H9 (cell line): ENCODE measurements around the gene SEC22C. TPM values are rescaled to one million over a fixed set of nuclear protein-coding genes. Genes with fewer than 3 reads are reported as not detected.

Experiments used
- DNase-seq: peaks from one replicate; pipeline ENCODE4 v3.0.0-alpha.2; 2017
- H2AFZ ChIP-seq: one replicate; pipeline ENCODE4 v1.6.1; 2013; ENCODE audit warnings: mild to moderate bottlenecking, low read length, control low read depth, moderate library complexity
- H2AK5ac ChIP-seq: 2 replicates; pipeline ENCODE4 v1.6.1; 2013; ENCODE audit warnings: low read length, control low read depth, mixed read lengths; ENCODE audit not compliant: insufficient read length
- H2BK120ac ChIP-seq: one replicate; pipeline ENCODE4 v1.6.1; 2013; ENCODE audit warnings: low read depth, mild to moderate bottlenecking, low read length, control low read depth, inconsistent platforms; ENCODE audit not compliant: poor library complexity, severe bottlenecking
- H2BK12ac ChIP-seq: 2 replicates; pipeline ENCODE4 v1.6.1; 2013; ENCODE audit warnings: low read length, control low read depth, mixed read lengths, low read depth; ENCODE audit not compliant: insufficient read length
- H2BK15ac ChIP-seq: 2 replicates; pipeline ENCODE4 v1.6.1; 2013; ENCODE audit warnings: low read depth, low read length, control low read depth
- H2BK20ac ChIP-seq: one replicate; pipeline ENCODE4 v1.6.1; 2013; ENCODE audit warnings: low read depth, mild to moderate bottlenecking, low read length, control low read depth, inconsistent platforms; ENCODE audit not compliant: poor library complexity, severe bottlenecking
- H2BK5ac ChIP-seq: 2 replicates; pipeline ENCODE4 v1.6.1; 2013; ENCODE audit warnings: low read length, control low read depth, mixed read lengths; ENCODE audit not compliant: insufficient read length
- H3K14ac ChIP-seq: 2 replicates; pipeline ENCODE4 v1.6.1; 2013; ENCODE audit warnings: low read length, control low read depth; ENCODE audit not compliant: insufficient read depth
- H3K18ac ChIP-seq: 2 replicates; pipeline ENCODE4 v1.6.1; 2013; ENCODE audit warnings: low read depth, mild to moderate bottlenecking, mixed read lengths, low read length, control low read depth; ENCODE audit not compliant: insufficient read length
- H3K23ac ChIP-seq: 2 replicates; pipeline ENCODE4 v1.6.1; 2013; ENCODE audit warnings: low read length, control low read depth, mixed read lengths, low read depth; ENCODE audit not compliant: insufficient read length
- H3K23me2 ChIP-seq: 2 replicates; pipeline ENCODE4 v1.6.1; 2013; ENCODE audit warnings: low read depth, mild to moderate bottlenecking, mixed read lengths, low read length, control low read depth; ENCODE audit not compliant: insufficient read length, poor library complexity, severe bottlenecking
- H3K27ac ChIP-seq: 2 replicates; pipeline ENCODE4 v1.5.1; 2013; ENCODE audit warnings: low read length, control low read depth, mixed read lengths, low read depth; ENCODE audit not compliant: insufficient read length
- H3K27me3 ChIP-seq: 2 replicates; pipeline ENCODE4 v1.6.1; 2013; ENCODE audit warnings: low read length, control low read depth, inconsistent platforms; ENCODE audit not compliant: insufficient read depth
- H3K4ac ChIP-seq: 2 replicates; pipeline ENCODE4 v1.6.1; 2013; ENCODE audit warnings: low read depth, mild to moderate bottlenecking, control low read depth, inconsistent platforms, low read length, moderate library complexity
- H3K4me1 ChIP-seq: 2 replicates; pipeline ENCODE4 v1.6.1; 2013; ENCODE audit warnings: low read length, control low read depth, inconsistent platforms; ENCODE audit not compliant: insufficient read depth
- H3K4me2 ChIP-seq: 2 replicates; pipeline ENCODE4 v1.6.1; 2013; ENCODE audit warnings: low read length, control low read depth, mixed read lengths; ENCODE audit not compliant: insufficient read length, insufficient read depth
- H3K56ac ChIP-seq: 2 replicates; pipeline ENCODE4 v1.6.1; 2013; ENCODE audit warnings: low read depth, mild to moderate bottlenecking, mixed read lengths, low read length, control low read depth; ENCODE audit not compliant: insufficient read length
- H3K79me1 ChIP-seq: 2 replicates; pipeline ENCODE4 v1.6.1; 2013; ENCODE audit warnings: low read depth, mild to moderate bottlenecking, moderate library complexity, low read length, control low read depth, inconsistent platforms; ENCODE audit not compliant: insufficient read depth, poor library complexity, severe bottlenecking
- H3K79me2 ChIP-seq: 2 replicates; pipeline ENCODE4 v1.6.1; 2013; ENCODE audit warnings: low read length, control low read depth, inconsistent platforms; ENCODE audit not compliant: insufficient read depth
- H3K9ac ChIP-seq: 2 replicates; pipeline ENCODE4 v1.6.1; 2013; ENCODE audit warnings: low read length, control low read depth, mixed read lengths; ENCODE audit not compliant: insufficient read length; ENCODE audit errors: extremely low read depth
- H3K9me3 ChIP-seq: one replicate; pipeline ENCODE4 v1.6.1; 2013; ENCODE audit warnings: low read depth, low read length, inconsistent platforms; ENCODE audit not compliant: control insufficient read depth
- H3T11ph ChIP-seq: one replicate; pipeline ENCODE4 v1.6.1; 2013; ENCODE audit warnings: mild to moderate bottlenecking, low read length, control low read depth, inconsistent platforms
- H4K20me1 ChIP-seq: one replicate; pipeline ENCODE4 v1.6.1; 2013; ENCODE audit not compliant: control insufficient read depth, insufficient read length, insufficient read depth
- H4K5ac ChIP-seq: 2 replicates; pipeline ENCODE4 v1.6.1; 2013; ENCODE audit warnings: low read depth, mild to moderate bottlenecking, mixed read lengths, low read length, control low read depth; ENCODE audit not compliant: insufficient read length
- H4K8ac ChIP-seq: replicated peaks from 2 replicates; pipeline ENCODE4 v1.6.1; 2013; ENCODE audit warnings: low read length, control low read depth, mixed read lengths, low read depth; ENCODE audit not compliant: insufficient read length
- H4K91ac ChIP-seq: 2 replicates; pipeline ENCODE4 v1.6.1; 2013; ENCODE audit warnings: low read depth, mild to moderate bottlenecking, moderate library complexity, mixed read lengths, low read length, control low read depth; ENCODE audit not compliant: insufficient read length
- H3K27ac Mint-ChIP-seq, 3 experiments: 2 replicates in 2 of 3; 3 replicates in 1 of 3; pipeline ENCODE4 v1.8.0; 2020 to 2021; ENCODE audit warnings: mixed read lengths in 3 of 3, mild to moderate bottlenecking in 1 of 3, moderate library complexity in 1 of 3
- H3K27me3 Mint-ChIP-seq: 2 replicates; pipeline ENCODE4 v1.8.0; 2021; ENCODE audit warnings: low read depth, mild to moderate bottlenecking, moderate library complexity, mixed read lengths
- H3K36me3 Mint-ChIP-seq, 3 experiments: 2 replicates in 2 of 3; 3 replicates in 1 of 3; pipeline ENCODE4 v1.8.0; 2020 to 2021; ENCODE audit warnings: low read depth in 3 of 3, mixed read lengths in 3 of 3; ENCODE audit not compliant: insufficient read depth in 1 of 3
- H3K4me1 Mint-ChIP-seq, 2 experiments: 2 replicates each; pipeline ENCODE4 v1.8.0; 2020; ENCODE audit warnings: mixed read lengths in 2 of 2
- H3K4me3 Mint-ChIP-seq, 2 experiments: 2 replicates in 1 of 2; 3 replicates in 1 of 2; pipeline ENCODE4 v1.8.0; 2020 to 2021; ENCODE audit warnings: mild to moderate bottlenecking in 2 of 2, mixed read lengths in 2 of 2, moderate library complexity in 1 of 2
- H3K9me3 Mint-ChIP-seq, 2 experiments: 2 replicates in 1 of 2; 3 replicates in 1 of 2; pipeline ENCODE4 v1.8.0; 2020; ENCODE audit warnings: mild to moderate bottlenecking in 2 of 2, mixed read lengths in 2 of 2, moderate library complexity in 1 of 2
- WGBS: extraction: QIAGEN DNeasy Blood & Tissue Kit; methylation state at CpG from one replicate; pipeline ENCODE4 v1.1.7; 2013; ENCODE audit warnings: missing lambda C conversion rate, low lambda C conversion rate, mixed read lengths; ENCODE audit not compliant: insufficient read length; ENCODE audit errors: extremely low coverage; 5-methylcytosine and 5-hydroxymethylcytosine counted together
- total RNA-seq: library from RNA; stranded (reverse); gene quantifications from 2 replicates; pipeline ENCODE4 v1.2.1, GENCODE V29; 2021
- TF ChIP-seq, protein P1 (sequence below): fragments of 200-600 bp; sonication (generic); conservative IDR thresholded peaks from 3 replicates; pipeline ENCODE4 v1.8.0; 2021; ENCODE audit warnings: antibody characterized with exemption, mild to moderate bottlenecking

Gene SEC22C
- total RNA-seq, 1 experiment from 2014 or later, result 28.2 TPM

DNA sequence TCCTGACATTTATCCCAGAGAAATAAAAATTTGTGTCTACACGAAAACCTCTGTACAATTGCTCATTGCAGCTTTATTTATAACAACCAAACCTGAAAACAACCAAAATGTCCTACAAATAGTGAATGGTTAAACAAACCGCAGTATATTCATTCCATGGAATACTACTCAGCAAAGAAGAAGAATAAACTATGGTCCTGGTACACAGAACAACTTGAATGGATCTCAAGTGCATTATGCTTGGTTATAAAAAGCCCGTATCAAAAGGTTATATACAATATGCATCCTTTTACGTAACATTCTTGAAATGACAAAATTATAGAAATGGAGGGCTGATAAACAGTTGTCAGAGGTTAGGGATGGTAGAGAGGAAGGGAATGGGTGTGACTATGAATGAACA, 3.7 kb downstream of the SEC22C start:
- no peak overlapping the region for H3K27ac Mint-ChIP-seq
- Histone ChIP-seq H3K23ac (no peak overlapping the region), H2BK120ac (no peak overlapping the region), H3K27me3 (no peaks in the 10 kb centered on the region), H3K4me1 (peaks cover 2% of the 10 kb centered on the region; the same call in 1 of the 2 replicates), H2BK5ac (no peak overlapping the region), H2BK15ac (no peak overlapping the region), H4K20me1 (no peaks in the 10 kb centered on the region), H3T11ph (no peak overlapping the region), H2BK12ac (no peak overlapping the region), H3K4me2 (no peak overlapping the region), H3K79me2 (peaks cover 2% of the 10 kb centered on the region; the same call in 1 of the 2 replicates), H4K91ac (no peak overlapping the region), H3K9ac (no peak overlapping the region), H4K5ac (no peak overlapping the region), H3K4ac (no peak overlapping the region), H3K27ac (no peak overlapping the region), H2BK20ac (no peak overlapping the region), H3K14ac (no peak overlapping the region), H3K79me1 (peaks cover 3% of the 10 kb centered on the region), H2AFZ (no peak overlapping the region), H3K18ac (no peak overlapping the region), H2AK5ac (no peak overlapping the region), H3K9me3 (no peaks in the 10 kb centered on the region), H4K8ac (no peak overlapping the region), H3K23me2 (peaks cover 13% of the 10 kb centered on the region), H3K56ac (no peak overlapping the region)
- WGBS, result no CpG with 5 or more reads among the region's 4 CpGs
- H3K36me3 Mint-ChIP-seq, result peaks cover 35 to 56% (median 36%) of the 10 kb centered on the region in 3 experiments
- H3K4me1 Mint-ChIP-seq, result peaks cover 22 to 23% of the 10 kb centered on the region in 2 experiments
- no peak overlapping the region for H3K4me3 Mint-ChIP-seq
- DNase-seq, result no peak
- TF ChIP-seq, protein P1, sequence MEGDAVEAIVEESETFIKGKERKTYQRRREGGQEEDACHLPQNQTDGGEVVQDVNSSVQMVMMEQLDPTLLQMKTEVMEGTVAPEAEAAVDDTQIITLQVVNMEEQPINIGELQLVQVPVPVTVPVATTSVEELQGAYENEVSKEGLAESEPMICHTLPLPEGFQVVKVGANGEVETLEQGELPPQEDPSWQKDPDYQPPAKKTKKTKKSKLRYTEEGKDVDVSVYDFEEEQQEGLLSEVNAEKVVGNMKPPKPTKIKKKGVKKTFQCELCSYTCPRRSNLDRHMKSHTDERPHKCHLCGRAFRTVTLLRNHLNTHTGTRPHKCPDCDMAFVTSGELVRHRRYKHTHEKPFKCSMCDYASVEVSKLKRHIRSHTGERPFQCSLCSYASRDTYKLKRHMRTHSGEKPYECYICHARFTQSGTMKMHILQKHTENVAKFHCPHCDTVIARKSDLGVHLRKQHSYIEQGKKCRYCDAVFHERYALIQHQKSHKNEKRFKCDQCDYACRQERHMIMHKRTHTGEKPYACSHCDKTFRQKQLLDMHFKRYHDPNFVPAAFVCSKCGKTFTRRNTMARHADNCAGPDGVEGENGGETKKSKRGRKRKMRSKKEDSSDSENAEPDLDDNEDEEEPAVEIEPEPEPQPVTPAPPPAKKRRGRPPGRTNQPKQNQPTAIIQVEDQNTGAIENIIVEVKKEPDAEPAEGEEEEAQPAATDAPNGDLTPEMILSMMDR, result no peak
- no peaks in the 10 kb centered on the region; the same call in 1 of the 2 replicates for H3K27me3 Mint-ChIP-seq
- peaks cover 15 to 20% of the 10 kb centered on the region in 2 experiments for H3K9me3 Mint-ChIP-seq
